ENCODE measurements around the gene NWD2. TPM values are rescaled to one million over a fixed set of nuclear protein-coding genes. Genes with fewer than 3 reads are reported as not detected.

The NWD2 gene
- total RNA-seq, 1 experiment from 2014 or later, result under 0.01 TPM

DNA sequence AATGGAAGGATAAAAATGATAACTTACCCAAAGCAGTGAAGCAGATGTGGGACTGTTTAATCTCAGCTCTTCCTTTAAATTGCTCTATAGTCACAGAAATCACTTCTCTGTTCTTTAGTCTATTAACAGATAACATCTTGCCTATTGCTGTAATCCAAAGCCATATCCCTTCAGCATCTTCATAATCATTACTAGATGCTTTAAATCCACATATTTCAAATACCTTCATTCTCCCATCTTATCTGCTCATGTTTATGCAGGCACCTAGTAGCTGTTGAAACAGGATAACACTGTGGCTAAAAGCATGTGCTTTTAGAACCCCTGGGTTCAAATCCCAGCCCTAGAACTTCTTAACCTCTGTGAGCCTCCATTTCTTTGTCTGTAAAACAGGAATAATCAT is 231.7 kb downstream of the NWD2 start:
- no peak overlapping the region for H3K4me3 ChIP-seq (ENCODE audit: low read length)
- no peak for DNase-seq
- no peak for ATAC-seq
- no peak overlapping the region for H3K27ac ChIP-seq (ENCODE audit: low read length)
- H3K36me3 ChIP-seq (ENCODE audit: low read depth, low read length), result no peaks in the 10 kb centered on the region
- ChIA-PET CTCF (no interaction called here), POLR2A (ENCODE audit: unreplicated experiment) (no interaction called here)
- no peak overlapping the region for H3K4me2 ChIP-seq (ENCODE audit: low read length)
- intact Hi-C loops (cut with micrococcal nuclease), result no loop called here
- H3K9ac ChIP-seq (ENCODE audit: low read length), result no peak overlapping the region
- no peaks in the 10 kb centered on the region for H4K20me1 ChIP-seq (ENCODE audit: low read length)
- H3F3A ChIP-seq (ENCODE audit: low read length, unreplicated experiment), result no peaks in the 10 kb centered on the region
- H3K9me3 ChIP-seq (ENCODE audit: low read length), result no peaks in the 10 kb centered on the region
- H3K27me3 ChIP-seq (ENCODE audit: low read length), result no peaks in the 10 kb centered on the region
- no peak for TF ChIP-seq EZH2 (IDR thresholded peaks at IDR 0.05; ENCODE audit: low read length, unreplicated experiment)
- TF ChIP-seq EZH2phosphoT487 (IDR thresholded peaks at IDR 0.05; ENCODE audit: borderline replicate concordance, low read length), result no peak
- TF ChIP-seq, protein P1, sequence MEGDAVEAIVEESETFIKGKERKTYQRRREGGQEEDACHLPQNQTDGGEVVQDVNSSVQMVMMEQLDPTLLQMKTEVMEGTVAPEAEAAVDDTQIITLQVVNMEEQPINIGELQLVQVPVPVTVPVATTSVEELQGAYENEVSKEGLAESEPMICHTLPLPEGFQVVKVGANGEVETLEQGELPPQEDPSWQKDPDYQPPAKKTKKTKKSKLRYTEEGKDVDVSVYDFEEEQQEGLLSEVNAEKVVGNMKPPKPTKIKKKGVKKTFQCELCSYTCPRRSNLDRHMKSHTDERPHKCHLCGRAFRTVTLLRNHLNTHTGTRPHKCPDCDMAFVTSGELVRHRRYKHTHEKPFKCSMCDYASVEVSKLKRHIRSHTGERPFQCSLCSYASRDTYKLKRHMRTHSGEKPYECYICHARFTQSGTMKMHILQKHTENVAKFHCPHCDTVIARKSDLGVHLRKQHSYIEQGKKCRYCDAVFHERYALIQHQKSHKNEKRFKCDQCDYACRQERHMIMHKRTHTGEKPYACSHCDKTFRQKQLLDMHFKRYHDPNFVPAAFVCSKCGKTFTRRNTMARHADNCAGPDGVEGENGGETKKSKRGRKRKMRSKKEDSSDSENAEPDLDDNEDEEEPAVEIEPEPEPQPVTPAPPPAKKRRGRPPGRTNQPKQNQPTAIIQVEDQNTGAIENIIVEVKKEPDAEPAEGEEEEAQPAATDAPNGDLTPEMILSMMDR (conservative IDR thresholded peaks at IDR 0.05; ENCODE audit: low read depth, low read length), result no peak
- H3K79me2 ChIP-seq (ENCODE audit: low read length), result no peaks in the 10 kb centered on the region
- no peak overlapping the region for H2AFZ ChIP-seq (ENCODE audit: low read length)
- H3K9me2 ChIP-seq (replicated peaks; ENCODE audit: low read length), result no peaks in the 10 kb centered on the region
- H3K4me1 ChIP-seq (ENCODE audit: insufficient read depth, low read length), result peaks cover 20% of the 10 kb centered on the region; the same call in 1 of the 2 replicates
- BruUV-seq (replicated peaks), result no TSS peak

DNA sequence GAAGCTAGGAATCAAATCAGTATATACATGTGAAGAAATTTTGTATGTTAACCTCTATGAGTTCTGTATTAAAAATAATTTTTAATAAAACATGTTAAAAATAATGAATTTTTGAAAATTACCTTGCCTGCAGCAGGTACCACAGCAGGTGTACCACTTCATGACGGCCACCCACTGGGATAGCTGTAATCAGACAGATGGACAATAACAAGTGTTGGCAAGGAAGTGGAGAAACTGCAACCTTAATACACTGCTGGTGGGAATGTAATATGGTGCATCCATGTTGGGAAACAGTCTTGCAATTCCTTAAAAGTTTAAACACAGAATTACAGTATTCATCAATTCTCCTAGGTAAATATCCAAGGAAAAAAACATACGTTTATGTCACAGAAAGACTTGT is 232.1 kb downstream of the NWD2 start:
- Histone ChIP-seq H3K27ac (ENCODE audit: low read length) (no peak overlapping the region), H3K9me2 (replicated peaks; ENCODE audit: low read length) (no peaks in the 10 kb centered on the region), H3K36me3 (ENCODE audit: low read depth, low read length) (no peaks in the 10 kb centered on the region), H3K27me3 (ENCODE audit: low read length) (no peaks in the 10 kb centered on the region), H3F3A (ENCODE audit: low read length, unreplicated experiment) (no peaks in the 10 kb centered on the region), H3K4me2 (ENCODE audit: low read length) (no peak overlapping the region), H3K4me1 (ENCODE audit: insufficient read depth, low read length) (peaks cover 16% of the 10 kb centered on the region; the same call in 1 of the 2 replicates), H3K9ac (ENCODE audit: low read length) (no peak overlapping the region), H3K9me3 (ENCODE audit: low read length) (no peaks in the 10 kb centered on the region), H3K4me3 (ENCODE audit: low read length) (no peak overlapping the region), H2AFZ (ENCODE audit: low read length) (no peak overlapping the region), H3K79me2 (ENCODE audit: low read length) (no peaks in the 10 kb centered on the region), H4K20me1 (ENCODE audit: low read length) (no peaks in the 10 kb centered on the region)
- ChIA-PET CTCF (no interaction called here), POLR2A (ENCODE audit: unreplicated experiment) (no interaction called here)
- TF ChIP-seq EZH2phosphoT487 (IDR thresholded peaks at IDR 0.05; ENCODE audit: borderline replicate concordance, low read length) (no peak), EZH2 (IDR thresholded peaks at IDR 0.05; ENCODE audit: low read length, unreplicated experiment) (no peak)
- TF ChIP-seq, protein P1 (conservative IDR thresholded peaks at IDR 0.05; ENCODE audit: low read depth, low read length), result no peak
- intact Hi-C loops (cut with micrococcal nuclease), result no loop called here
- DNase-seq (no peak), ATAC-seq (no peak)
- no TSS peak for BruUV-seq (replicated peaks)

DNA sequence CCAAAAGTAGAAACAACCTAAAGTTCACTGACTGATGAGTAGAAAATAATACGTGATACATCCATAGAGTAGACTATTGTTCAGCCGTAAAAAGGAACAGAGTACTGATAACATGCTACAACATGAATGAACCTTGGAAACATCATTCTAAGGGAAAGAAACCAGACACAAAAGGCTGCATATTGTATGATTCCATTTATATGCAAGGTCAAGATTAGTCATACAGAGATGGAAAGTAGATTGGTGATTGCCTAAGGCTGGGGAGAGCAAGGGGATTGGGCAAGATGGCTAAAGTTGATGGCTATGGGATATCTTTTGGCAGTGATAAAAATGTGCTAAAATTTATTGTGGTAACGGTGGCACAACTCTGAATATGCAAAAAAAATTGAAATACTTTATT is 232.6 kb downstream of the NWD2 start:
- ChIA-PET POLR2A (ENCODE audit: unreplicated experiment) (no interaction called here), CTCF (no interaction called here)
- ATAC-seq (no peak), DNase-seq (no peak)
- H4K20me1 ChIP-seq (ENCODE audit: low read length), result no peaks in the 10 kb centered on the region
- no peaks in the 10 kb centered on the region for H3K9me3 ChIP-seq (ENCODE audit: low read length)
- no peaks in the 10 kb centered on the region for H3F3A ChIP-seq (ENCODE audit: low read length, unreplicated experiment)
- H3K79me2 ChIP-seq (ENCODE audit: low read length), result no peaks in the 10 kb centered on the region
- no peak overlapping the region for H3K27ac ChIP-seq (ENCODE audit: low read length)
- no peaks in the 10 kb centered on the region for H3K36me3 ChIP-seq (ENCODE audit: low read depth, low read length)
- TF ChIP-seq EZH2phosphoT487 (IDR thresholded peaks at IDR 0.05; ENCODE audit: borderline replicate concordance, low read length) (no peak), EZH2 (IDR thresholded peaks at IDR 0.05; ENCODE audit: low read length, unreplicated experiment) (no peak)
- TF ChIP-seq, protein P1 (conservative IDR thresholded peaks at IDR 0.05; ENCODE audit: low read depth, low read length), result no peak
- no peak overlapping the region for H3K4me3 ChIP-seq (ENCODE audit: low read length)
- intact Hi-C loops (cut with micrococcal nuclease), result no loop called here
- no peak overlapping the region for H3K4me2 ChIP-seq (ENCODE audit: low read length)
- 0 out of 2 replicates have a peak, but pooled peaks cover 12% of the 10 kb centered on the region for H3K4me1 ChIP-seq (ENCODE audit: insufficient read depth, low read length)
- H3K9me2 ChIP-seq (replicated peaks; ENCODE audit: low read length), result no peaks in the 10 kb centered on the region
- H3K9ac ChIP-seq (ENCODE audit: low read length), result no peak overlapping the region
- no TSS peak for BruUV-seq (replicated peaks)
- H3K27me3 ChIP-seq (ENCODE audit: low read length), result no peaks in the 10 kb centered on the region
- H2AFZ ChIP-seq (ENCODE audit: low read length), result no peak overlapping the region
